ENCODE data around the gene IL25.

- TF ChIP-seq EP300 (IDR thresholded peaks at IDR 0.05), result no peak
- TF ChIP-seq, protein P1, sequence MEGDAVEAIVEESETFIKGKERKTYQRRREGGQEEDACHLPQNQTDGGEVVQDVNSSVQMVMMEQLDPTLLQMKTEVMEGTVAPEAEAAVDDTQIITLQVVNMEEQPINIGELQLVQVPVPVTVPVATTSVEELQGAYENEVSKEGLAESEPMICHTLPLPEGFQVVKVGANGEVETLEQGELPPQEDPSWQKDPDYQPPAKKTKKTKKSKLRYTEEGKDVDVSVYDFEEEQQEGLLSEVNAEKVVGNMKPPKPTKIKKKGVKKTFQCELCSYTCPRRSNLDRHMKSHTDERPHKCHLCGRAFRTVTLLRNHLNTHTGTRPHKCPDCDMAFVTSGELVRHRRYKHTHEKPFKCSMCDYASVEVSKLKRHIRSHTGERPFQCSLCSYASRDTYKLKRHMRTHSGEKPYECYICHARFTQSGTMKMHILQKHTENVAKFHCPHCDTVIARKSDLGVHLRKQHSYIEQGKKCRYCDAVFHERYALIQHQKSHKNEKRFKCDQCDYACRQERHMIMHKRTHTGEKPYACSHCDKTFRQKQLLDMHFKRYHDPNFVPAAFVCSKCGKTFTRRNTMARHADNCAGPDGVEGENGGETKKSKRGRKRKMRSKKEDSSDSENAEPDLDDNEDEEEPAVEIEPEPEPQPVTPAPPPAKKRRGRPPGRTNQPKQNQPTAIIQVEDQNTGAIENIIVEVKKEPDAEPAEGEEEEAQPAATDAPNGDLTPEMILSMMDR (IDR thresholded peaks at IDR 0.05), result no peak
Observed at GRCh38 chr14:23385642-23386265, 13.1 kb downstream of the IL25 start.

All from upper lobe of left lung (tissue), 4 donors.